ENCODE data around the gene RASAL1. TPM values are rescaled to one million over a fixed set of nuclear protein-coding genes. Genes with fewer than 3 reads are reported as not detected.

Gene RASAL1, protein sequence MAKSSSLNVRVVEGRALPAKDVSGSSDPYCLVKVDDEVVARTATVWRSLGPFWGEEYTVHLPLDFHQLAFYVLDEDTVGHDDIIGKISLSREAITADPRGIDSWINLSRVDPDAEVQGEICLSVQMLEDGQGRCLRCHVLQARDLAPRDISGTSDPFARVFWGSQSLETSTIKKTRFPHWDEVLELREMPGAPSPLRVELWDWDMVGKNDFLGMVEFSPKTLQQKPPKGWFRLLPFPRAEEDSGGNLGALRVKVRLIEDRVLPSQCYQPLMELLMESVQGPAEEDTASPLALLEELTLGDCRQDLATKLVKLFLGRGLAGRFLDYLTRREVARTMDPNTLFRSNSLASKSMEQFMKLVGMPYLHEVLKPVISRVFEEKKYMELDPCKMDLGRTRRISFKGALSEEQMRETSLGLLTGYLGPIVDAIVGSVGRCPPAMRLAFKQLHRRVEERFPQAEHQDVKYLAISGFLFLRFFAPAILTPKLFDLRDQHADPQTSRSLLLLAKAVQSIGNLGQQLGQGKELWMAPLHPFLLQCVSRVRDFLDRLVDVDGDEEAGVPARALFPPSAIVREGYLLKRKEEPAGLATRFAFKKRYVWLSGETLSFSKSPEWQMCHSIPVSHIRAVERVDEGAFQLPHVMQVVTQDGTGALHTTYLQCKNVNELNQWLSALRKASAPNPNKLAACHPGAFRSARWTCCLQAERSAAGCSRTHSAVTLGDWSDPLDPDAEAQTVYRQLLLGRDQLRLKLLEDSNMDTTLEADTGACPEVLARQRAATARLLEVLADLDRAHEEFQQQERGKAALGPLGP
- total RNA-seq, result not detected

DNA sequence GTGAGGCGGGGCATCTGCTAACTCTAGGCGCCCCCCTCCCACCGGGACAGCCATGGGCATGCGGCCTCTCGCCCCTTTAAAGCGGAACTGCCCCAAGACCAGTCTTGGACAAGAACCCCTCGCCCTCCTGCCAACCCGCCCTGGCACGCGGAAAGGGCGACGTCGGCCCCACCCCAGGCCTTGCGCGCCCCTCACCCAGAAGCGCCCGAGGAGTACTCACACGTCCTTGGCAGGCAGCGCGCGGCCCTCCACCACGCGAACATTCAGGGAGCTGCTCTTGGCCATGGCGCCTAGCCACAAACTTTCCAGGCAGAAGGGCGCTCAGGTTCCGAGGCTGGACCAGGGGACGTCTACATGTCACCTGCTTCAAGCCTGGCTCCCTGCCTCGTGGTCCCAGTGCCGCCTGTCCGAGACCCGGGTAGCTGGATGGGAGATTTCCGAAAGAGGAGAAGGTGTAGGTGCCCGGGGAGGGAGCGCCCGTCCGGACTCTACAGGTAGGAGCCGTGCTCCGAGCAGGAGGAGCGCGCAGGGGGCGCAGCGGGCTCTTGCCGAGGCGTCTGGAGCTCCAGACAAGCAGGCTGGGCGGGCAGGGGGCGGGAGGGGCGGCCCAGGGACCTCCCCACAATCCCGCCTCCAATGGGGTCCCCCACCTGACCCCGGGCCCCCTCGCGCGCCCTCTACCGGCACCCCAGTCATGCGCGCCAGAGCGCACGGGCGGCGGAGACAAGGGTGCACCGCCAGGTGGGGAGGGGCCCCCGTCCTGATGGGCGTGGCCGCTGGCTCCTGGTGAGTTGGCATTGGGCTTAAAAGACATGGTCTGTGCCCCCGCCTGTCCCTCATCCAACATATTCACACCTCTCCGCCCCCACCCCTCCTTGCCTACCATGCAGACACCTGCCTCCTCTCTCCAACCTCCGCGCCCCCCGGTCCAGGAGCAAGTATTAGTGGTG lies at the start of gene RASAL1:
RASAL1 (minus strand) TSS at position 584 of the 950 bp plus-strand sequence; CDS start at position 285, 299 bp downstream.
- TF ChIP-seq CTCF (IDR thresholded peaks at IDR 0.05), result no peak
- ATAC-seq (ENCODE audit: low FRiP score) (no peak), DNase-seq (ENCODE audit: low spot score) (no peak)

DNA sequence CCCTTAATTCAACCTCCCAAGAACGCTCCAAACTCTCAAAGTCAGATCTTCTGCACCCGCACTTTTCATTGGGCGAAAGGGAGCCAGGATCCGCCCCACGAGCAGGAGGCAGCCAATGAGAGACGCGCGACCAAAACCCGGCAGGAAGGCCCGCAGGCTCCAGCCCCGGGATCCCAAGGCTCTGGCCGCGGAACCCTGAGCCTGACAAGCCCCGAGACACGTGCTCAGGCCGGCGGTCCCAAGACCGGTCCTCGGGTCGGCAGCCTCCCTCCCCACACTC lies 49.3 kb upstream of the RASAL1 start:
- TF ChIP-seq CTCF (IDR thresholded peaks at IDR 0.05), result no peak
- peak; percentile 90 for ATAC-seq (ENCODE audit: low FRiP score)
- DNase-seq (ENCODE audit: low spot score), result peak; percentile 57

DNA sequence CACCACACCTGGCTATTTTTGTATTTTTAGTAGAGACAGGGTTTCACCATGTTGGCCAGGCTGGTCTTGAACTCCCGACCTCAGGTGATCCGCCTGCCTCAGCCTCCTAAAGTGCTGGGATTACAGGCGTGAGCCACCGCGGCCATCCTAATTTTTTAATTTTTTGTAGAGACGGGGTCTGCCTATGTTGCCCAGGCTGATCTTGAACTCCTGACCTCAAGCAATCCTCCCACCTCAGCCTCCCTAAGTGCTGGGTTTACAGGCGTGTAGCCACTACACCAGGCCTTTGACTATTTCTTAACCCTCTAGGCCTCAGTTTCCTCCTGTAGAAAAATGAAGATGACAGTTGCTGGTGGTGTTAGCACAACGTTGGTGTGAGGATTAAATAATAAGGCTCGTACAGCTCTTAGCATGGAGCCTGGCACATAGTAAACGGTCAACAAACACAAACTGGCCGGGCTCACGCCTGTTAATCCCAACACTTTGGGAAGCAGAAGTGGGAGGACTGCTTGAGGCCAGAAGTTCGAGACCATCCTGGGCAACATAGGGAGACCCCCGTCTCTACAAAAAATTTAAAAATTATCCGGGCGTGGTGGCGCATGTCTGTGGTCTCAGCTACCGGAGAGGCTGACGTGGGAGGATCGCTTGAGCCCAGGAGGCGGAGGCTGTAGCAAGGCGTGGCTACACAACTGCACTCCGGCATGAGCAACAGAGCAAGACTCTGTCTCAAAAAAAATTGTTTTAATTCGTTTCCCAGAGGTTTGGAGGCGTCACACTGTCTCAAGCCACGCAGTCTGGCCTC lies 48.7 kb upstream of the RASAL1 start:
- peak; percentile 37 for DNase-seq (ENCODE audit: low spot score)
- no peak for TF ChIP-seq CTCF (IDR thresholded peaks at IDR 0.05)
- peak; percentile 62 for ATAC-seq (ENCODE audit: low FRiP score)

DNA sequence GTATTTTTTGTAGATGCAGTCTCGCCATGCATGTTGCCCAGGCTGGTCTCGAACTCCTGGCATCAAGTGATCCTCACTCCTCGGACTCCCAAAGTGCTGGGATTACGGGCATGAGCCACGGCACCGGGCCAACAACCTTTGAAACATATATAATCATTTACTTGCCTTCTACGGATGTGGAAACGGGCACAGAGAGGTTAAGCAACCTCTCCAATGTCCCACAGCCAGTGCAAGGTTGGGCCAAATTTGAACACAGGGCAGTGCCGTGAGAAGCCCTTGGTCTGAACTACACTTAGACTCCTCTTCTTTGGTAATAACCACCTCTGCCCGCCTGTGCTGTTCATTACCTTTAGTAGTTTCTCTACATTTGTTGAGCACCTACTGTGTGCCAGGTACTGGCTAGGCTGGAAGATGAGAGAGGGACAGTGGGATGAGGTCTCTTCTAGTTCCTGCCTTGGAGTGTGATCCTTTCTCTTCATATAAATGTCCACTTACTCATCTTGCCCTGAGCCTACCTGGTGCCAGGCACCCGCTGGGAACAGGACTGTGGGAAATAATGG lies 47.5 kb upstream of the RASAL1 start:
- ATAC-seq (ENCODE audit: low FRiP score) (no peak), DNase-seq (ENCODE audit: low spot score) (no peak)
- no peak for TF ChIP-seq CTCF (IDR thresholded peaks at IDR 0.05)

- ATAC-seq (ENCODE audit: low FRiP score) (no peak), DNase-seq (ENCODE audit: low spot score) (no peak)
- no peak for TF ChIP-seq CTCF (IDR thresholded peaks at IDR 0.05)
Measured at GRCh38 chr12:113181975-113182374, 46.4 kb upstream of the RASAL1 start.

GRCh38 chr12:113180333-113180732 lies 44.8 kb upstream of the RASAL1 start:
- no peak for DNase-seq (ENCODE audit: low spot score)
- TF ChIP-seq CTCF (IDR thresholded peaks at IDR 0.05), result no peak
- ATAC-seq (ENCODE audit: low FRiP score), result no peak

All from omental fat pad (tissue), 4 donors.